Bronchial epithelial cell (primary cell): ENCODE measurements around the gene PSMA3. TPM values are rescaled to one million over a fixed set of nuclear protein-coding genes. Genes with fewer than 3 reads are reported as not detected.

Experiments used
- DNase-seq: peaks from one replicate; pipeline ENCODE4 v3.0.0-alpha.2; 2010; ENCODE audit warnings: low read depth
- FAIRE-seq: peaks from 2 replicates; lab custom pipeline; 2011; peaks lifted over from hg19 to GRCh38; lab: Jason Lieb, UNC
- H3K27me3 ChIP-seq: 2 replicates; pipeline ENCODE4 v1.5.1; 2011; ENCODE audit warnings: low read length; ENCODE audit not compliant: control insufficient read depth, insufficient read depth
- H3K36me3 ChIP-seq: 2 replicates; pipeline ENCODE4 v1.5.1; 2011; ENCODE audit warnings: low read length; ENCODE audit not compliant: control insufficient read depth, insufficient read depth
- H3K4me3 ChIP-seq: 2 replicates; pipeline ENCODE4 v1.5.1; 2011; ENCODE audit warnings: mild to moderate bottlenecking, low read depth, low read length, control low read depth
- total RNA-seq: library from RNA; depleted of rRNA; stranded (reverse); fragments of >200 nt; gene quantifications from 2 replicates; pipeline ENCODE4 v1.2.1, GENCODE V29; 2014
- TF ChIP-seq, protein P1 (sequence below): IDR thresholded peaks from 2 replicates; pipeline ENCODE4 v1.5.1; 2011; ENCODE audit warnings: mild to moderate bottlenecking, moderate library complexity, low read length, control low read depth, inconsistent platforms; ENCODE audit not compliant: insufficient read depth, severe bottlenecking

PSMA3 gene
- total RNA-seq, 1 donor from 2014 or later, result 76.1 TPM

DNA sequence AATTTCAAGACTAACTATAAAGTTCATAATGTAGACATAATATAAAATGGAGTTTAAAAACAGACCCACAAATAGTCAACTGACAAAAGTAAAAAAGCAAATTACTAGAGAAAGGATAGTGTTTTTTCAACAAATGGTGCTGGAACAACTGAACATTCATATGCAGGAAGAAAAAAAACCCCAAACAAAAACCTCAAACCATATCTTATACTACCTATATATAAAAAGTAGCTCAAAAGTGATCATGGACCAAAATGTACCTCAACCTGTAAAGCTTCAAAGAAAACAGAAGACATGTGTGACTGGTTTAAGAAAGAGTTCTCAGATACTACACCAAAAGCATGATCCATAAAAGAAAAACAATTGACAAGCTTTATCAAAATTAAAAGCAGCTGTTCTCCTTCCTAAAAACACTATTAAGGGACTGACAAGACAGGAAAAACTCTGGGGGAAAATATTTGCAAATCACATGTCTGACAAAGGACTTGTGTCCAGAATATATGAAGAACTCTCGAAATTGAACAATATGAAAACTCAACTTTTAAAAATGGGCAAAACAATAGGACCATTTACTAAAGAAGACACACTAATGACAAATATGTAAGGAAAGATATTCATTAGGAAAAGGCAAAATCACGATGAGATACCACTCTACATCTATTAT, 31.0 kb downstream of the PSMA3 start:
- FAIRE-seq, result no peak
- no peaks in the 10 kb centered on the region for H3K27me3 ChIP-seq
- no peak for DNase-seq
- H3K36me3 ChIP-seq, result peaks cover 4% of the 10 kb centered on the region
- TF ChIP-seq, protein P1, sequence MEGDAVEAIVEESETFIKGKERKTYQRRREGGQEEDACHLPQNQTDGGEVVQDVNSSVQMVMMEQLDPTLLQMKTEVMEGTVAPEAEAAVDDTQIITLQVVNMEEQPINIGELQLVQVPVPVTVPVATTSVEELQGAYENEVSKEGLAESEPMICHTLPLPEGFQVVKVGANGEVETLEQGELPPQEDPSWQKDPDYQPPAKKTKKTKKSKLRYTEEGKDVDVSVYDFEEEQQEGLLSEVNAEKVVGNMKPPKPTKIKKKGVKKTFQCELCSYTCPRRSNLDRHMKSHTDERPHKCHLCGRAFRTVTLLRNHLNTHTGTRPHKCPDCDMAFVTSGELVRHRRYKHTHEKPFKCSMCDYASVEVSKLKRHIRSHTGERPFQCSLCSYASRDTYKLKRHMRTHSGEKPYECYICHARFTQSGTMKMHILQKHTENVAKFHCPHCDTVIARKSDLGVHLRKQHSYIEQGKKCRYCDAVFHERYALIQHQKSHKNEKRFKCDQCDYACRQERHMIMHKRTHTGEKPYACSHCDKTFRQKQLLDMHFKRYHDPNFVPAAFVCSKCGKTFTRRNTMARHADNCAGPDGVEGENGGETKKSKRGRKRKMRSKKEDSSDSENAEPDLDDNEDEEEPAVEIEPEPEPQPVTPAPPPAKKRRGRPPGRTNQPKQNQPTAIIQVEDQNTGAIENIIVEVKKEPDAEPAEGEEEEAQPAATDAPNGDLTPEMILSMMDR, result no peak
- H3K4me3 ChIP-seq, result no peak overlapping the region

DNA sequence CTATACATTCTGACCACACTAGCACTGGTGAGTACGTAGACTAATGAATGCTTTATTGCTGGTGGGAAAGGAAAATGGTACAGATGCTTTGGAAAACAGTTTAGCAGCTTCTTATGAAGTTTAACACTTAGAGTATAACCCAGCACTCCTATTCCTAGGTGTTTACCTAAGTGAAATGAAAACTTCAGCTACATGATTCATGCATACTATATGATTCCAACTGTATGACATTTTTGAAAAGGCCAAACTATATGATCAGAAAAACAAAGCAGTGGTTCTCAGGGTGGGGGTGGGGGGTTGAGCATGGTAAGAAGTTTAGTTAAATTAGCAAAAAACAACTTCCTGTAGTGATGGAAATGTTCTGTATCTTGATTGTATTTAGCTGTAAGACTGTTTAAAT, 31.6 kb downstream of the PSMA3 start:
- peaks cover 4% of the 10 kb centered on the region for H3K36me3 ChIP-seq

DNA sequence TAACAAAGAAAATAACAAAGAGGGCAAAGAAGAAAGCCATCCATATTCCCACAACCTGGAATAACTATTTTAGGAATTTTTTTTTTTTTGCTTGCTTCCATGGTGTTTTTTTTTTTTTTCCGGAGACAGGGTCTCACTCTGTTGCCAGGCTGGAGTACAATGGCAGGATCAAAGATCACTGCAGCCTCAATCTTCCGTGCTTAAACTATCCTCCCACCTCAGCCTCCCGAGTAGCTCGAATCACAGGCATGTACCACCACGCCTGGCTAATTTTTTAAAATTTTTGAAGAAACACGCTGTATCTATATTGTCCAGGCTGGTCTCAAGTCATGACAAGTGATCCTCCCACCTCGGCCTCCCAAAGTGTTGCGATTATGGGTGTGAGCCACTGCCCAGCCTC, 33.5 kb downstream of the PSMA3 start:
- Histone ChIP-seq H3K27me3 (no peaks in the 10 kb centered on the region), H3K36me3 (peaks cover 3% of the 10 kb centered on the region), H3K4me3 (no peak overlapping the region)
- no peak for FAIRE-seq
- TF ChIP-seq, protein P1, result no peak
- no peak for DNase-seq

More for the DNA sequence above, 31.6 kb downstream of the PSMA3 start:
- DNase-seq (no peak), FAIRE-seq (no peak)
- H3K4me3 ChIP-seq, result no peak overlapping the region
- TF ChIP-seq, protein P1, result no peak
- H3K27me3 ChIP-seq, result no peaks in the 10 kb centered on the region

DNA sequence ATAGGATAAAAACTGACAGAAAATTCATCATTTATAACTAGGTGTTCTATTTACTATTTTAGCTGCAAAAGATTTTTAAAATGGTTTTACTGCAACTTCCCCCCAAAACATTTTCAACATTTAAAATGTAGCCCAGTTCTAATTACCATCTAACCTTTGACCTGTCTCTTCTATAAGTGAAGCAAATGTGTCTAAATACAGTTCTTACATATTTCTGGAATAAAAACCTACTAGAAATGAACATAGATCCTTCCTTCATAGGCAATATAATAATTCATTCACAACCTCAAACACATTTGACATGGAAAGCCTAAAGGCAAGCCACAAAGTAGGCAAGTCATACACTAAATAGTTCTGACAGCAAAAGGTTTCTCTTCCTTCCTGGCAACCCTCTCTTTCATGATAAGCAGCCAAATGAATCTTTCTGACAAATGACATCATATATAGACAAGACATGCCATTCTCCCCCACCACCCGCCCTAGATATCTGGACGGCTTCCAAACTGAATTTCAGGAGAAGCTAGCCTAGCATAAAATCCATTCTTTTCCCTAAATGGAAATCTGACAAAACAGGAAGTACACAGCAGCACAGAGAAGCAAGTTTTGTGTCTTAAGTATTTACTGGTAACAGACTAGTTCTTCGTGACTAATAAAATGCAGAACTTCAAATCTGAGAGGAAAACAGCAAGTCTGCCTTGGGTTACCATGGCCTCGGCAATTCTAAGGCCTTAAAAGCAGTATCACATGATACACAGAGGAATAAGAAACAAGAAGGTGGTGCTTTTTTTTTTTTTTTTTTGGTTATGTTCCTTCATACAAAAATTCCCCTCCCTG, 36.5 kb downstream of the PSMA3 start:
- peak; percentile 88 for DNase-seq
- Histone ChIP-seq H3K4me3 (no peak overlapping the region), H3K36me3 (peaks cover 3% of the 10 kb centered on the region), H3K27me3 (no peaks in the 10 kb centered on the region)
- FAIRE-seq, result no peak
- TF ChIP-seq, protein P1, result no peak

DNA sequence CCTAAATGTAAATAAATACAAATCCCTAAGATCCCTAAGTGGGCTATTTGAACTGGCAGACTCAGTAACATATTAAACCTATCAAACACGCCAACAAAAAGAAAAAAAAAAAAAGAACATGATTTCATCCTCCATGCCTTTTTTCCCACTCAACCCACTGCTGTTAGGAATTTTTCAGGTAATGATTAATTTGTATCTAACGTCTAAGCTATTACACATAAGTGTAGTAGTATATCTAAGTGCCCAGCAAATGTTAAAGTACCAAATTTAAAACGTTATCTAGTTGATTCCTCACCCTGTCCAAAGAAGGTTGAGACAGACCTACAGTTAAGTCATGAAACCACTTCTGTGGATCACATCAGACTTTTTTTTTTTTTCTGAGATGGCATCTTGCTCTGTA, 37.3 kb downstream of the PSMA3 start:
- TF ChIP-seq, protein P1, result no peak

More for the DNA sequence above, 37.3 kb downstream of the PSMA3 start:
- Histone ChIP-seq H3K27me3 (no peaks in the 10 kb centered on the region), H3K4me3 (no peak overlapping the region), H3K36me3 (peaks cover 3% of the 10 kb centered on the region)
- DNase-seq, result no peak
- no peak for FAIRE-seq
